GM10847 (cell line): ENCODE data around the gene CORO6.

Experiments
- POLR2A ChIP-seq: IDR thresholded peaks from 2 replicates; pipeline ENCODE4 v1.6.1; 2011; ENCODE audit not compliant: insufficient read length; ENCODE audit errors: extremely low read depth

CORO6 gene

GRCh38 chr17:29608986-29609385, 13.7 kb downstream of the CORO6 start:
- TF ChIP-seq POLR2A = no peak

- TF ChIP-seq POLR2A = no peak
Measured at GRCh38 chr17:29607557-29608195, 15.0 kb downstream of the CORO6 start.

- no peak for TF ChIP-seq POLR2A
Measured at GRCh38 chr17:29603109-29603674, 19.5 kb downstream of the CORO6 start.

- TF ChIP-seq POLR2A = no peak
Measured at GRCh38 chr17:29597361-29598172, 25.1 kb downstream of the CORO6 start.

GRCh38 chr17:29596811-29597210, 25.9 kb downstream of the CORO6 start:
- TF ChIP-seq POLR2A = no peak

GRCh38 chr17:29595943-29596774, 26.6 kb downstream of the CORO6 start:
- no peak for TF ChIP-seq POLR2A

- TF ChIP-seq POLR2A = no peak
Measured at GRCh38 chr17:29595107-29595942, 27.4 kb downstream of the CORO6 start.

GRCh38 chr17:29594519-29595090, 28.1 kb downstream of the CORO6 start:
- TF ChIP-seq POLR2A = no peak

- no peak for TF ChIP-seq POLR2A
Measured at GRCh38 chr17:29593591-29594518, 28.9 kb downstream of the CORO6 start.

GRCh38 chr17:29592850-29593551, 29.7 kb downstream of the CORO6 start, which contains the start of gene ANKRD13B:
Gene ANKRD13B, plus strand, starts transcription at chr17:29593132. Its CDS starts 490 bp downstream, at chr17:29593622.
- TF ChIP-seq POLR2A = no peak

GRCh38 chr17:29591737-29592608, 30.7 kb downstream of the CORO6 start:
- no peak for TF ChIP-seq POLR2A
